Sciatic nerve (tissue), 2 donors: Measurements from ENCODE around the gene PKN3. TPM values are rescaled to one million over a fixed set of nuclear protein-coding genes. Genes with fewer than 3 reads are reported as not detected.
A peak's percentile ranks its signal among the peaks of the same experiment; 100 is the strongest.
"Not testable (repeated sequence)": the region's sequence is repeated elsewhere in the genome, so short reads cannot be mapped to it uniquely, and the experiment has no call there.

Experiments used
- ATAC-seq: fragments of 200-7000 bp; cut with Tn5 transposase; one replicate; pipeline ENCODE4 v1.9.1; 2020; ENCODE audit warnings: mild to moderate bottlenecking, moderate library complexity
- DNase-seq: peaks from one replicate; pipeline ENCODE4 v3.0.0-alpha.2; 2020; ENCODE audit warnings: low spot score
- intact Hi-C: fragments of 100-400 bp; cut with DNase I; formaldehyde crosslinking; loops from one replicate; pipeline ENCODE4 v1.14.2; 2022
- total RNA-seq: library from RNA; stranded (reverse); fragmentation: NEBNext Ultra II Directional; extraction: Animal tissue kit (Norgen Biotek cat#: 25700); gene quantifications from one replicate; pipeline ENCODE4 v1.2.1, GENCODE V29; 2021
- donor health status: DM: no; HTN: no; CAD: no.
- donor health status: DM: no; HTN: no; CAD: no.

The PKN3 gene
- 9.9 TPM for total RNA-seq

- ATAC-seq (peak; percentile 87), DNase-seq (peak; percentile 93)
- intact Hi-C loops = no loop called here
These were observed at the start of gene PKN3 for GRCh38 chr9:128702445-128702948. Gene PKN3, plus strand, starts transcription at chr9:128702503. Its CDS starts 413 bp downstream, at chr9:128702916.

- DNase-seq (no peak), ATAC-seq (no peak)
- intact Hi-C loops = no loop called here
These were observed 48.4 kb upstream of the PKN3 start for GRCh38 chr9:128653908-128654307.

GRCh38 chr9:128654481-128654880 is 47.8 kb upstream of the PKN3 start:
- no peak for DNase-seq
- intact Hi-C loops = no loop called here
- no peak for ATAC-seq

GRCh38 chr9:128656416-128657343 is 45.6 kb upstream of the PKN3 start, which contains the start of gene DYNC2I2:
Gene DYNC2I2, minus strand, starts transcription at chr9:128656847. Its CDS starts 121 bp downstream, at chr9:128656726.
- DNase-seq (peak; percentile 99), ATAC-seq (peak; percentile 99)
- intact Hi-C loops = no loop called here

GRCh38 chr9:128657344-128657704 is 45.0 kb upstream of the PKN3 start:
- intact Hi-C loops = no loop called here
- ATAC-seq (no peak), DNase-seq (no peak)

GRCh38 chr9:128657796-128658195 is 44.5 kb upstream of the PKN3 start:
- intact Hi-C loops = no loop called here
- ATAC-seq (no peak), DNase-seq (no peak)

GRCh38 chr9:128666481-128666941 is 35.8 kb upstream of the PKN3 start:
- DNase-seq, ATAC-seq, intact Hi-C loops: not testable (repeated sequence)

GRCh38 chr9:128669786-128670185 is 32.5 kb upstream of the PKN3 start:
- no peak for DNase-seq
- intact Hi-C loops = no loop called here
- no peak for ATAC-seq

- DNase-seq (no peak), ATAC-seq (no peak)
- intact Hi-C loops = no loop called here
These were observed 26.9 kb upstream of the PKN3 start for GRCh38 chr9:128675382-128675781.

- intact Hi-C loops = no loop called here
- ATAC-seq = no peak
- DNase-seq = no peak
These were observed 24.5 kb upstream of the PKN3 start for GRCh38 chr9:128677794-128678193.

- intact Hi-C loops = no loop called here
- peak; percentile 69 for DNase-seq
- peak; percentile 64 for ATAC-seq
These were observed 18.8 kb upstream of the PKN3 start for GRCh38 chr9:128683340-128684064.

- ATAC-seq = peak; percentile 22
- intact Hi-C loops = no loop called here
- no peak for DNase-seq
These were observed 18.3 kb upstream of the PKN3 start for GRCh38 chr9:128684065-128684324.

- intact Hi-C loops = no loop called here
These were observed 17.7 kb upstream of the PKN3 start for GRCh38 chr9:128684325-128685199.

GRCh38 chr9:128685636-128686489 is 16.4 kb upstream of the PKN3 start:
- intact Hi-C loops = no loop called here
- no peak for DNase-seq
- ATAC-seq = no peak

More at GRCh38 chr9:128684325-128685199, 17.7 kb upstream of the PKN3 start:
- ATAC-seq = peak; percentile 75
- DNase-seq = peak; percentile 85

GRCh38 chr9:128687453-128687852 is 14.8 kb upstream of the PKN3 start:
- DNase-seq (no peak), ATAC-seq (no peak)
- intact Hi-C loops = no loop called here

- intact Hi-C loops = no loop called here
- peak; percentile 92 for ATAC-seq
These were observed 13.6 kb upstream of the PKN3 start, which contains the start of gene SET for GRCh38 chr9:128688501-128689292. Gene SET, plus strand, starts transcription at chr9:128689222. Its CDS starts 361 bp downstream, at chr9:128689583.

GRCh38 chr9:128689293-128689774 is 13.0 kb upstream of the PKN3 start:
- intact Hi-C loops = no loop called here
- peak; percentile 79 for DNase-seq
- no peak for ATAC-seq

More at GRCh38 chr9:128688501-128689292, 13.6 kb upstream of the PKN3 start, which contains the start of gene SET:
- peak; percentile 96 for DNase-seq
